Fibroblast of peridontal ligament (primary cell): ENCODE results near the gene COQ7.
A peak's percentile ranks its signal among the peaks of the same experiment; 100 is the strongest.

Experiments used
- DNase-seq: peaks from one replicate; pipeline ENCODE4 v3.0.0-alpha.2; 2010; ENCODE audit errors: extremely low read depth

COQ7 gene

DNA sequence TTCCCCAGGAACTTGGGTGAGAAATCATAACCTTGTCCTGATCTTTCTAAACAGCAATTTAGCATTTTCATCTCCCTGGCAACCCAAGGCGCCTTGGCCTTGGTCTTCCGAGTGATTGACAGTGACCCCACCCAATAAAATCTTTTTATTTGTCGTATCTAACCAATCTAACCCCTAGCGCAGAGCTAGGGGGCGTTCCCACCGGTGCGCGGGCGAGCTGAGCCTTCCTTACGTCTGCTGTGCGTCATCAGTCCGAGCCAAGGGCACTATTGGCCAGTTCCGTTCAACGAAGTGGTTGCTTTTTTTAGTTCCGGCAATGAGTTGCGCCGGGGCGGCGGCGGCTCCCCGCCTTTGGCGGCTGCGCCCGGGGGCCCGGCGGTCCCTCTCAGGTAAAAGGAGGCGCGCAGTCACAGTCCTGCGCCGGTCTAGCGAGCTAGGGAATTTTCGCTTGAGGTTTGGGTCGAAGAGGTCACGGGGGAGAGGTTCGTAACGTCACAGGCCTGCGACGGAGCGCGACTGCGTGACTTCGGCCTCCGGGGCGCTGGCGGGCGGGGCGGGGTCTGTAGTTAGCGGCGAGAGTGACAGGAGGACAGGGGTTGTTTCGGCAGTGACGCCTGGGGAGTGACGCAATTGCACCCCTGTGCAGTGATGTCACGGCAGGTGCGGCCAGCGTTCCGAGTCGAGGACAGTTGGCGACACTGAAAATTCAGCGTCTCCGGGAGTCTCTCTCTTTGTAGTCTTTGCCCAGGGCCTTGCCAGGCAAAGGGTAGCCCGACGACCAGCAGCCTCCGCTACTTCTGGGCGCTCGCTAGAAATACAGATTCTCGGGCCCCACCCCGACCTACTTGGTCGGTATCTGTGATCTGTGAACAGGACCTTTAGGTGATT is at the start of gene COQ7:
COQ7 (plus strand) TSS at position 266 of the 888 bp plus-strand sequence; CDS start at position 317, 51 bp downstream.
- DNase-seq, result peak; percentile 100

DNA sequence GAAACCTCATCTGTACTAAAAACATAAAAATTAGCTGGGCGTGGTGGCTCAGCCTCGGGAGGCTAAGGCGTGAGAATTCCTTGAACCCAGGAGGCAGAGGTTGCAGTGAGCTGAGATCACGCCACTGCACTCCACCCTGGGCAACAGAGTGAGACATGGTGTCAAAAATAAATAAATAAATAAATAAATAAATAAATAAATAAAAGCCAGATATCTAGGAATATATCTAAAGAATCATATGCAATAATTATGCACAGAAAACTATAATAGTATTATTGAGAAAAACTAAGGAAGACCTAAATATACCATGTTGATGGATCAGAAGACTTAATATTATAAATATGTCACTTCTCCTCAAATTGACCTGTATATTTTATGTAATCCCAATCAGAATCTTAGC is 46.7 kb upstream of the COQ7 start:
- DNase-seq, result no peak

DNA sequence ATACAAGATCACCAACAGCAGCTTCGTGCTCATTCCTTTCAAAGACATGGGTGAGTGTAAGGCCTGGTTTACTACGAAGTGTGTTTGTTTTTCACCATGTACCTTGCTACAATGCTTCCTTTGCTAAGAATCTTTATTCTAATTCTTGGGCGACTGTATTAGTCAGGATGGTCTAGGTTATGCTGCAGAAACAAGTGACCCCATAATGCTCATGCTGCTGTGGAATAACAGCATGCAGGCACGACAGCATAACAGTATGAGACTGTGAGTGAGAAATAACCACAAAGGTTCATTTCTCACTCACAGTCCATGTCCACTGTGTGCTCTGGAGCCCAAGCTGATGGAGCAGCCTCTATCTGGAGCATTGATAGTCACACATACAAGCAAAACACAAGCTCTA is 45.7 kb upstream of the COQ7 start:
- no peak for DNase-seq

DNA sequence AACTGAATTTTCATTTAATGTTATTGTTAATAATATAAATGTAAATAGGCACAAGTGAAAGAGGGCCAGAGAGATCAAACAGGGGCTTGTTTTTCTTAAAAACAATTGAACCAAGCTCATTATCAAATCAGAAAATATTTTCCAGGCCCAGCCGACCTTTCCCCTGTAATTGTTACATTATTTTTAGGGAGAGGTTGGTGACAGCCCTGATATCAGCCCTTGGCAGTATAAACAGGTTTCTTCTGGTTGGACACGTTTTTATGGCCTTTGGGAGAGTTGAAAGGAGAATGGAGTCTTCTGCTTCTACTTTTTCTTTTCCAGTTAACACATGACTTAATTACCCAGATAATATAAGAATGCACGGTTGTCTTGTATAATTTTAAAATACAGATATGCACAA is 40.0 kb upstream of the COQ7 start:
- DNase-seq, result no peak

DNA sequence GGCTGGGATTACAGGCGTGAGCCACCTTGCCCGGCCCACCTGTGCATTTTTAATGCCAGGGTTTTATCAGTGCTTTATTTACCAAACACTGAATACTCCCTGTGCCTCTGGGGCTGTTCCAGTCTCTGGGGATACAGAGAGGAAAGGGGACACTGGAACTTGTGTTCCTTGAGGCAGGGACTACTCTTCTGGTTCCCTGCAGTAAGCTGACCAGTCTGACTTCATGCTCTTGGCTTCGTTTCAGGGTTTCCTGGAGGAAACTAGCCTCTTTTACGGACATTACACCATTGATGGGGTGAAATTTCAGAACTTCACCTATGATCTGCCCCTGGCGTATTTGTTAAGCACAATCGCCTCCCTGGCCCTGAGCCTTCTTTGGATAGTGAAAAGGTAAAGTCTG is 37.4 kb upstream of the COQ7 start:
- DNase-seq, result no peak

DNA sequence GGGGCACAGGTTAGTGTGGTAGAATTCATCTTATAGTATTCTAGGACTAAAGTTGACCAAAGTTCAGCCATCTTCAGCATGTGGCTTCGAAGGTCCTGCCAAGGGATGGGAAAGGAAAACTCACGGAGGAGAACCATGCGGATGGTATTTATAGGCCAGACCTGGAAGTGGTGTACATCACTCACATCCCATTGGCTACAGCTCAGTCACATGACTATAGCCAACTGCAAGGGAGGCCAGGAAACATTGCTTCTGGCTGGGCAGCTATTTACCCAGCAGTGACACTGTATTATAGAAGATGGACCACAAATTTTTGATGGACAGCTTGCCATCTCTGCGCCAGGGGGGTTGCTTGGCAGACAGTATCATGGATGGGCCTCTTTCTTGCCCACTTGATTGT is 35.7 kb upstream of the COQ7 start:
- no peak for DNase-seq

DNA sequence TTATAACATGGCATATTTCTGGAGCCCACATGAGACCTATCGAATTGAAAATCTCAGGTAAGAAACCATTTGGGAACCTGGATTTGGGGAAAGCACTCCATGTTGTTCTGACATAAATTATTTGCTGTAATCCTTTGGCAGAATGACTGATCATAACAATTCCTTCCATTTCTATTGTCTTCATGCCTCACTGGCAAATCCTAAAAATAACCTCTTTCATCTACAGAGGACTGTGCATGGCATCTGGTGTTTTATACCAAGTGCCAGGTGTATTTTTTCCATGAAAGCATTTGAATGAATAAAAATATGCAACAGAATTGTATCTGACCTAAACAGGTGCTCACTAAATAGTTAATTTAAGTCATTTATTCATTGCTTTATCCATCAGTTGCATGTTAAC is 33.7 kb upstream of the COQ7 start:
- DNase-seq, result no peak

DNA sequence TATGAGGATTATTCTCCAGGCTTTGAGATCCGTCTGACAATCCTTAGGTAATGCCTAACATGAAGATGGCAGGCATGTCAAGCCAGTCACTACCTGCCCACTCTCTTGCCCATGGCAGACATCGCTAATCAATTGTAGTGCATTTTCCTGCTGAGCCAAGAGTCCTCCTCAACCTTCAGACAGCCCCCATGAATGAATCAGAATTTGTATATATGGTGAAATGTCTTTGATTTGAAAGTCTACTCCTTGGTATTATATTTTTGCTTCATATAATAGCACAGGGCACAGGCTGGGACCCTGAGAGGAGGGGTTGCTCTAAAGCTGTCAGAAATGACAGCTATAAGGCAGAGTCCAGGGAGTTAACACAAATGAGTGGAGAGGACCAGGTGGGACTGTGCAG is 27.0 kb upstream of the COQ7 start:
- DNase-seq, result no peak

DNA sequence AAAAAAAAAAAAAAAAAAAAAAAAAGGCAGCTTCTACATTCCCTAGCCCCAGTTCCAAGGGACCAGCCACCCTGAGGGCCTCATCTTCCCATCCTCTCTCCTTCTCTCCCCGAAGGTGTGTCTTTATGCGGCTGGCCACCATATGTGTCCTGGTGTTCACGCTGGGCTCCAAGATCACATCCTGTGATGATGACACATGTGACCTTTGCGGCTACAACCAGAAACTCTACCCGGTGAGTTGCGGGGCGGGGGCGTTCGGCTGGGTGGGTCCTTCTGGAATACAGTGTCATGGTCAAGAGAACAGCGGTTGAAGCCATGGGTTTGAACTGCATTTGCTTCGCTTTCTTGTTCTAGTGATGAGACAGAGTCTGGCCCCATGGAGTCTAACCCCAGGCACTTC is 22.6 kb upstream of the COQ7 start:
- no peak for DNase-seq

DNA sequence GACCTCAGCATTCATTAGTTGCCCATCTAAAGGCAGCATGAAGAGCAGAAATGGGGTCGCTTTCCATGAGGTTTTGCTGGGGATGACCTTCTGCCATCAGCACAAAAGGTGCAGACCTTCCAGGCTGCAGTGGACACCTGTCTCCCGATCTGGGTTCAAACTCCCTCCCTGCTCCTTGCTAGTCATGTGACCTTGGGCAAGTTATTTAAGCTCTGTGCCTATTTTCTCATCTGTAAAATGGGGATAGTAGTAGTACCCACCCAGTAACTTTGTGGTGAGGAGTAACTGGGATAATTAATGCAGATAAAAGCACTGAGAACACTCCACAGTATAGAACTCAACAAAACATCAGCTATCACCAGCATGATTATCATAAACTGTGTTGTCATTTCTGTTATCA is 21.4 kb upstream of the COQ7 start:
- no peak for DNase-seq

DNA sequence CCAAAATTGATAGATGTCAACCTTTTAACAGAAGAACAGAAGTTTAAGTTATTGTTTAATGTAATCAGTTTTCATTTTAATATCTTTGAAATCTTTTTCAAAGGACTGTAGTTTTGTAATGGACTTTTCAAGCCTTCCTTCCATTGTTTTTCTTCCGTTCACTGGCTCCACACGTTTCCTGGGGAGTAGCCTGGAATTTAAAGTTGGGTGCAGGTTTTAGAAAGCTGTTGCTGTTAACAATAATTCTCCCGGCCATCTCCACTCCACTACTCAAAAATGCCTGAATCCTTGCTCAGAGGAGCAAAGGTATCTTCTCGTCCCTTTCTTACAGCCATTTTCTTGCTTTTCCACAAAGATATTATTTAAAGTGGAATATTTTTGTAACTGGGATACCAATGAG is 4.7 kb upstream of the COQ7 start:
- DNase-seq, result no peak

DNA sequence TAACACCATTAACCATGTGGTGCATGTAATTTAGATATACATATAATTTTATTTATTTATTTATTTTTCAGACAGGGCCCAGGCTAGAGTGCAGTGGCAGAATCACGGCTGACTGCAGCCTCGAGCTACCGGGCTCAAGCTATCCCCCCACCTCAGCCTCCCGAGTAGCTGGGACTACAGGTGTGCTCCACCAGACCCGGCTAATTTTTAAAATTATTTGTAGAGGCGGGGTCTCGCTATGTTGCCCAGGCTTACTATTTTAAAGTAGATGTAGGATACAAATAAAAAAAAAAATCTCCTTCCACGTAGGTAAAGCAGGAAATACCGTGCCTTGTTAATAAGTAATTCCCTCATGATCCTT is 446 bp upstream of the COQ7 start:
- DNase-seq, result no peak

DNA sequence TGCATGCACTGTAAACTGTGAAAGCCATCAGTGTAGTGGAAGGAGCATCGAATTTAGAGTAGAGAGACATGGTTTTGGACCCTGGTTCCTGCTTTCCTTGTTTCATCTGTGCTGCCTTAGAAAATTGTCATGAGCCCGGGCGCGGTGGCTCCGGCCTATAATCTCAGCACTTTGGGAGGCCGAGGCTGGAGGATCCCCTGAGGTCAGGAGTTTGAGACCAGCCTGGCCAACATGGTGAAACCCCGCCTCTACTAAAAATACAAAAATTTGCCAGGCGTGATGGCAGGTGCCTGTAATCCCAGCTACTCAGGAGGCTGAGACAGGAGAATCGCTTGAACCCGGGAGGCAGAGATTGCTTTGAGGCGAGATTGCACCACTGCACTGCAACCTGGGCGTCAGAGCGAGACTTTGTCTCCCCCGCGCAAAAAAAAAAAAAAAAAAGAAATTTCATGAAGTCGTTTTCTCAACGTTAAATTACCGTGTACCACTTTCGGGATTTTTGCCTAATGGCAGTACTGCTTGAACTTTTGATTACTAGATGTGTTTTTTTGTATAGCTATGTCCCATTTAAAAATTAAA is 912 bp downstream of the COQ7 start:
- no peak for DNase-seq

DNA sequence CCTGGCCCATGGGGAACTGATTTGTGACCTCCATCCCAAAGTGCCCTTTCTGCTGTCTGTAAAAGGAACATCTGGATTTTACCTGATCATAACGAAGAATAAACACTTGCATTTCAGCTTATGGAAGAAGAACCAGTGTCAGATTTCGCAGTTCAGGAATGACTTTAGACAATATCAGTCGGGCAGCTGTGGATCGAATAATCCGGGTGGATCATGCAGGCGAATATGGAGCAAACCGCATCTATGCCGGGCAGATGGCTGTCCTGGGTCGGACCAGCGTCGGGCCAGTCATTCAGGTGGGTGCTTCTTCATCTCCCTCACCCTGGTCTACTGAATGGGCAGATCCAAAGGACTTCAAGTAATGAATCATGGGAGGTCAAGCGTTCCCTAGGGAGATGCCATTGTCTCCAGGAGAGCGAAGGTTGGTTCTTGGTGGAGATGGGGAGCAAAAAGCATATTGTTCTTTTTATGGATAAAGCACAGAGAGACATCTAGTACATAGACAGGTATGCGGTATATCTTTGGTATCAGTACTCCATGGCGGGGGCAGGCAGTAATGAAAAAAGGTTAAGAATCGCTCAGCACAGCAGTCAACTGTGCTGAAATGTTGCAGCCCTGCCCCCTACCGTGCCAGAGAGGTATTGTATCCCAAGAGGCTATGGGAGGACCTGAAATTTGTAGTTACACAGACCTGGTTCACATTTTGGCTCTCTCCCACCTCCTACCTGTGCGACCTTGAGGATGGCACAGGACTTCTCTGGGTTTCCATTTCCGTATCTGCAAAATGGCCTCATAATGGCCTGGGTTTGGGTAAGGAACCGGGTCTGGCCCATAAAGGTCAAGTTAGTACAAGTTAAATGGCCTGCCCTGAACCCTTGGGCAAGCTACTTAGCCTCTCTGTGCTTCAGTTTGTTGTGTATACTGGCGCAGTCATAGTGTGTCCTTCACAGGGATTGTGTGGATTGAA is 4.7 kb downstream of the COQ7 start:
- peak; percentile 65 for DNase-seq

DNA sequence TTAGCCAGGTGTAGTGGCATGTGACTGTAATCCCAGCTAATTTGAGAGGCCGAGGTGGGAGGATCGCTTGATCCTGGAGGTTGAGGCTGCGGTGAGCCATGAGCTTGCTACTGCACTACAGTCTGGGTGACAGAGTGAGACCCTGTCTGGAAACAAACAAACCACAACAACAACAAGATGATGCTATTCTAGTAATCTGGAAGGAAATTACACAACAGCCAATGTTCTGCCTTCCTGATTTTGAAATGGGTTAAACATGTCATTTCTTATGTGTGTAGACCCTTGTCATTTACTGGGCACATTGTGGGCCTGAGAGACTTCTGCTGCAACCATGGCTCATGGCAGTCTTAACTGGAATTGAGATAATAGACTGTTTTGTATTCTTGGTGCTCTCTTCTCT is 5.9 kb downstream of the COQ7 start:
- no peak for DNase-seq

DNA sequence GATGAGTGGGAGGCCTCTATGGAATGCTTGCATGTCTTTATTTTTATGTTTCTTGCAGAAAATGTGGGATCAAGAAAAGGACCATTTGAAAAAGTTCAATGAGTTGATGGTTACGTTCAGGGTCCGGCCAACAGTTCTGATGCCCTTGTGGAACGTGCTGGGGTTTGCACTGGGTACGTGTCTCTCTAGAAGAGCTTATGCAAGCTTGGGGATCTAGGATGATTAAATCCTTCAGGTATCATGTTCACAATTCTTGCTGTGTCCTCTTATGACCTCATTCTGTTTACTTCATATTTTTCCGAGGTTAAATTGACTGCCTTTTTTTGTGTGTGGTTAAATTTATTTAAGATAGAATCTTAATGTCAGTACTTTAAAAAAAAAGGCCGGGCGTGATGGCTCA is 6.4 kb downstream of the COQ7 start:
- no peak for DNase-seq

DNA sequence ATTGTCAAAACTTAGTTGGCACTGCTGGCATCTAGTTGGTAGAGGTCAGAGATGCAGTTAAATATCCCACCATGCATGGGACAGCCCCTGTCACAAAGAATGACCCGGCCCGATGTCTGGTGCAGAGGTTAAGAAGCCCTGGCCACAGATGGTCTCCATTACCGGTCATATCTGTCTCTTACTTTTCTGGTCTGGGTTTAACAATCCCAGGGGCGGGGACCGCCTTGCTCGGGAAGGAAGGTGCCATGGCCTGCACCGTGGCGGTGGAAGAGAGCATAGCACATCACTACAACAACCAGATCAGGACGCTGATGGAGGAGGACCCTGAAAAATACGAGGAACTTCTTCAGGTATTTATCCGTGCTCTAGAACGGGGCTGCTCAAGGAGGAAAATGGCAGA is 8.1 kb downstream of the COQ7 start:
- DNase-seq, result no peak

DNA sequence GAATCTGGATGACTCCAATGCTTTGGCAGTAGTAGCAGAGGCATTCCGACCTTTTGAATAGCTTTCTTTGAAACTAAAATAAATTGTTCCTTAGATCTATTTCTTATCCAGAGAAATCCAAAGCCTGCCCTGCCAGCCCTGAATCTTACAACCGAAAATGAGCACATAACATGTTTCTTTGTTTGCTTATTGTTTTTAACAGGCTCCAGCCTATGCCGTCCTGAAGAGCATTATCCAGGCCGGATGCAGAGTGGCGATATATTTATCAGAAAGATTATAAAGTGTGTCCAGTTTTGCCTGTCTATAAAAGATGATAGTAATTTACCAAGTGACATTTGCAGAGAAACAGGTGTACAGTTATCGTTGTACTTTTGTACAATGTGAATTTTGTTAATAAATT is 10.5 kb downstream of the COQ7 start:
- DNase-seq, result no peak

DNA sequence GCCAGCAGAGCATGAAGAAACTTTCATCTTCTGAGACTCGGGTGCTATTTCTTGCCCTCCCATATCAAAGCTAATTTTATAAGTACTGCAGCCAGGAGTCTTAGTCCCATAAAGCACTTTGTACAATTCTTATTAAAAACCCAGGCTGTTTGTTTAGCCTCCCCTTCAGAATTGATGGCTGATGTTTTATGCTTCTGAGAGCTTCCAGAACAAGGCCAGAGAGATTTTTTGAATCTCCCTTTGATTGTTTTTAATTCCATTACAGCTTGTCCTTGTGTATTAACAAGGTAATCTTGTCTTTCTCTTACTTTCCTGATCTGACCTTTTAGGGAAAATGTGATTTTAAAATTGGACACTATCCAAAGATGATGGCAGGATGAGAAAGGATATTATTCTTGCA is 16.3 kb downstream of the COQ7 start:
- DNase-seq, result no peak

DNA sequence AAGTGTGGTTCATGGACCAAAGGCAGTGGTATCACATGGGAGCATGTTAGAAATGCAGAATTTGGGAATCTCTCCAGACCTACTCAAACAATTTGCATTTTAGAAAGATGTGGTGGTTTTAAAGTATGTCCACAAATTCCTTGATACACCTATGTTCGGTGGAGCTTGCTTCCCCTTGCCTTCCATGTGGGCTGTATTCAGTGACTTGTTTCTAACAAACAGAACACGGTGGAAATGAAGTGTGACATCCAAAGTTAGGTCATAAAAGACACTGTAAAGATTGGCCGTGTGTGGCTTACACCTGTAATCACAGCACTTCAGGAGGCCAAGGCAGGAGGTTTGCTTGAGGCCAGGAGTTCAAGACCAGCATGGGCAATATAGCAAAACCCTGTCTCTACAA is 16.7 kb downstream of the COQ7 start:
- no peak for DNase-seq

DNA sequence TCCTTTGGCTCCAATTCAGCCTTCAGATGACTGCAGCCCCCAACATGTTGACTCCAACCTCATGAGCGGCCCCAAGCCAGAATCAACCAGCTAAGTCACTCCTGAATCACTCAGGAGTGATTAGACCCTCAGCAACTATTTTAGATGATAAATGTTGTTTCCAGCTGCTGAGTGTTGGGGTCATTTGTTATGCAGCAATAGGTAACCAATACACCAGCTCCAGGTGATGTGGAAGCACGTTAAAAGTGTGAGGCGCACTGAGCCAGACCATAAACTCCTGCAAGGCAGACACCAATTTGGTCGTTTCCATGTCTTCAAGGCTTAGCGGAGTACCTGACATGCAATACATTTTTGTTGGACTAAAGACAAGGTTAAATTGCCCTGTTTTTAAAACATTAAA is 17.5 kb downstream of the COQ7 start:
- no peak for DNase-seq

DNA sequence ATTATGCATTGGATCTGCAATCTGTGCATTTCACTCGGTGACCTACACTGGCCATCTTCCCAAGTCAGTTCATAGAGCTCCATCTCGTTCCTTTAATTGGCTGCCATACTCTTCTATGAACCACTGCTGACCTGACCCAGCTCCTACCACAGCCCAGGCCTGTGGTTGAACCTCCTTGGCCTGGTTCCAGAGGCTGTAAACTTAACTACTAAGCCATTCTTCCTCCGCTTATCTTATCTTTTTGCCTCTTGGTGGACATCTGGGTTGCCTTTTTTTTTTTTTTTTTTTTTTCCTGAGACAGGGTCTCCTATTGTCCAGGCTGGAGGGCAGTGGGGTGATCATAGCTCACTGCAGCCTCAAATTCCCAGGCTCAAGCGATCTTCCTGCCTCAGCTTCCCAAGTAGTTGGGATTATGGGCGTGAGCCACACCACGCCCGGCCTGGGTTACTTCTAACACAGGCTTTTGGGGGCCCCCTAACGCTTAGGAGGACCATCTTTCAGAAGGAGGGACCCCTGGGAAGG is 18.3 kb downstream of the COQ7 start:
- peak; percentile 15 for DNase-seq
